ENCODE data around the gene DEPDC5.

- TF ChIP-seq POLR2A (IDR thresholded peaks at IDR 0.05) (no peak), CTCF (IDR thresholded peaks at IDR 0.05) (no peak)
Measured at GRCh38 chr22:31757265-31757664, 3.4 kb downstream of the DEPDC5 start.
